ENCODE results near the gene CA11.

Gene CA11

GRCh38 chr19:48630296-48631063 is 15.5 kb downstream of the CA11 start:
- H3K27ac ChIP-seq = peak overlapping the region; percentile 92

DNA sequence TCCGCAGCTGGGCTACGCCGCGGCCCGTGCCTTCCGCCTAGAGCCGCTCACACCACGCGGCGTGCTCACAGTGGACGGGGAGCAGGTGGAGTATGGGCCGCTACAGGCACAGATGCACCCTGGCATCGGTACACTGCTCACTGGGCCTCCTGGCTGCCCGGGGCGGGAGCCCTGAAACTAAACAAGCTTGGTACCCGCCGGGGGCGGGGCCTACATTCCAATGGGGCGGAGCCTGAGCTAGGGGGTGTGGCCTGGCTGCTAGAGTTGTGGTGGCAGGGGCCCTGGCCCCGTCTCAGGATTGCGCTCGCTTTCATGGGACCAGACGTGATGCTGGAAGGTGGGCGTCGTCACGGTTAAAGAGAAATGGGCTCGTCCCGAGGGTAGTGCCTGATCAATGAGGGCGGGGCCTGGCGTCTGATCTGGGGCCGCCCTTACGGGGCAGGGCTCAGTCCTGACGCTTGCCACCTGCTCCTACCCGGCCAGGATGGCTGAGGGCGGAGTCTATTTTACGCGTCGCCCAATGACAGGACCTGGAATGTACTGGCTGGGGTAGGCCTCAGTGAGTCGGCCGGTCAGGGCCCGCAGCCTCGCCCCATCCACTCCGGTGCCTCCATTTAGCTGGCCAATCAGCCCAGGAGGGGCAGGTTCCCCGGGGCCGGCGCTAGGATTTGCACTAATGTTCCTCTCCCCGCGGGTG is 16.2 kb downstream of the CA11 start:
- Histone ChIP-seq H3K9ac (ENCODE audit: insufficient read length) (peak overlapping the region; percentile 66), H3K9me3 (ENCODE audit: low read depth, low read length) (no peaks in the 10 kb centered on the region), H3K36me3 (ENCODE audit: insufficient read depth, low read length) (peaks cover 5% of the 10 kb centered on the region; the same call in 1 of the 2 replicates), H3K4me3 (peak overlapping the region; percentile 73), H3K27ac (peak overlapping the region; percentile 92)
- DNase-seq (ENCODE audit: low read depth, low spot score) = no peak
- TF ChIP-seq EZH2 (IDR thresholded peaks at IDR 0.05) (no peak), FOXP2 (optimal IDR thresholded peaks at IDR 0.05; ENCODE audit: control extremely low read depth, extremely low read length, insufficient read depth) (no peak), POLR2AphosphoS5 (IDR thresholded peaks at IDR 0.05; ENCODE audit: borderline replicate concordance, low read depth, low read length) (peak; percentile 65)

More at GRCh38 chr19:48630296-48631063, 15.5 kb downstream of the CA11 start:
- Histone ChIP-seq H3K36me3 (ENCODE audit: insufficient read depth, low read length) (peaks cover 5% of the 10 kb centered on the region; the same call in 1 of the 2 replicates), H3K4me3 (peak overlapping the region; percentile 73), H3K9ac (ENCODE audit: insufficient read length) (peak overlapping the region; percentile 66), H3K9me3 (ENCODE audit: low read depth, low read length) (no peaks in the 10 kb centered on the region)
- no peak for DNase-seq (ENCODE audit: low read depth, low spot score)
- TF ChIP-seq POLR2AphosphoS5 (IDR thresholded peaks at IDR 0.05; ENCODE audit: borderline replicate concordance, low read depth, low read length) (peak; percentile 22; the same call in 1 of the 2 replicates), FOXP2 (optimal IDR thresholded peaks at IDR 0.05; ENCODE audit: control extremely low read depth, extremely low read length, insufficient read depth) (no peak), EZH2 (IDR thresholded peaks at IDR 0.05) (no peak)

DNA sequence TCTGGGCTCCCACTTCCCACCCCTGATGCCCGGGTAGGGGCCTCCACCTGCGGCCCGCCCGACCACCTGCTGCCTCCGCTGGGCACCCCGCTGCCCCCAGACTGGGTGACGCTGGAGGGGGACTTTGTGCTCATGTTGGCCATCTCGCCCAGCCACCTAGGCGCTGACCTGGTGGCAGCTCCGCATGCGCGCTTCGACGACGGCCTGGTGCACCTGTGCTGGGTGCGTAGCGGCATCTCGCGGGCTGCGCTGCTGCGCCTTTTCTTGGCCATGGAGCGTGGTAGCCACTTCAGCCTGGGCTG is 16.7 kb downstream of the CA11 start:
- DNase-seq (ENCODE audit: low read depth, low spot score) = no peak
- no peak overlapping the region; the same call in 1 of the 2 replicates for H3K4me3 ChIP-seq
- no peaks in the 10 kb centered on the region for H3K9me3 ChIP-seq (ENCODE audit: low read depth, low read length)
- TF ChIP-seq FOXP2 (optimal IDR thresholded peaks at IDR 0.05; ENCODE audit: control extremely low read depth, extremely low read length, insufficient read depth) (no peak), POLR2AphosphoS5 (IDR thresholded peaks at IDR 0.05; ENCODE audit: borderline replicate concordance, low read depth, low read length) (no peak), EZH2 (IDR thresholded peaks at IDR 0.05) (no peak)
- H3K36me3 ChIP-seq (ENCODE audit: insufficient read depth, low read length) = peaks cover 5% of the 10 kb centered on the region; the same call in 1 of the 2 replicates
- H3K9ac ChIP-seq (ENCODE audit: insufficient read length) = no peak overlapping the region
- H3K27ac ChIP-seq = no peak overlapping the region

DNA sequence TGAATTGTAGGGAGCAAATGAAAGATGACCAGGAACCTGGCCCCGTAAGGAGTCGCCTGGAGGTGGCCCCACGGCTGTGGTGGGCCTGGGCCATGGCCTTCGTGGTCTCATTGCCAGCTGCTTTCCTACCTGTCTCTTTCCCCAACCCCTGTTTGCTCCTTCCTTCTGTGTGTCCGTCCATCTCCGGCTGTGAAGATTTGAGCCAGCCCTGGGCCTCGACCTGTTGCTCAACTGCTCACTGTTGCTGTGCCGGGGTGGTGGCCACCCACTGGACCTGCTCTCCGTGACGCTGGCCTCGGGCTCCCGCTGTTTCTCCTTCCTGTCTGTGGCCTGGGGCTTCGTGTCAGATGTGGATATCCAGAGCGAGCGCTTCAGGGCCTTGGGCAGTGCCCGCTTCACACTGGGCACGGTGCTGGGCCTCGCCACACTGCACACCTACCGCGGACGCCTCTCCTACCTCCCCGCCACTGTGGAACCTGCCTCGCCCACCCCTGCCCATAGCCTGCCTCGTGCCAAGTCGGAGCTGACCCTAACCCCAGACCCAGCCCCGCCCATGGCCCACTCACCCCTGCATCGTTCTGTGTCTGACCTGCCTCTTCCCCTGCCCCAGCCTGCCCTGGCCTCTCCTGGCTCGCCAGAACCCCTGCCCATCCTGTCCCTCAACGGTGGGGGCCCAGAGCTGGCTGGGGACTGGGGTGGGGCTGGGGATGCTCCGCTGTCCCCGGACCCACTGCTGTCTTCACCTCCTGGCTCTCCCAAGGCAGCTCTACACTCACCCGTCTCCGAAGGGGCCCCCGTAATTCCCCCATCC is 17.3 kb downstream of the CA11 start:
- peaks cover 5% of the 10 kb centered on the region; the same call in 1 of the 2 replicates for H3K36me3 ChIP-seq (ENCODE audit: insufficient read depth, low read length)

DNA sequence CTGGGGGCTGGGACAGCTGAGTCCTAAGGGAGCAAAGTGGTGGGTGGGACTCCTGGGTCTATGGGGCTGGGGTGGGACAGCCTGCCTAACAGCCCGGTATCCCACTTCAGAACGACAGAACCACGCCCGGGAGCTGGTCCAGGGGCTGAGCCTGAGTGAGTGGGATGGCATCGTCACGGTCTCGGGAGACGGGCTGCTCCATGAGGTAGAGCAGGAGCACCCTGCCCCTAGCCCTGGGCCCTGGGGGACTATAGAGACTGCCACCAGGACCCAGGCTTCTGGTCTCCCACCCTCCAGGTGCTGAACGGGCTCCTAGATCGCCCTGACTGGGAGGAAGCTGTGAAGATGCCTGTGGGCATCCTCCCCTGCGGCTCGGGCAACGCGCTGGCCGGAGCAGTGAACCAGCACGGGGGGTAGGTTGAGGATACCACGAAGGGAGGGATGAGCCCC is 18.1 kb downstream of the CA11 start:
- Histone ChIP-seq H3K36me3 (ENCODE audit: insufficient read depth, low read length) (peaks cover 5% of the 10 kb centered on the region; the same call in 1 of the 2 replicates), H3K9me3 (ENCODE audit: low read depth, low read length) (no peaks in the 10 kb centered on the region), H3K4me3 (no peak overlapping the region), H3K9ac (ENCODE audit: insufficient read length) (no peak overlapping the region), H3K27ac (no peak overlapping the region)
- DNase-seq (ENCODE audit: low read depth, low spot score) = no peak
- no peak for TF ChIP-seq FOXP2 (optimal IDR thresholded peaks at IDR 0.05; ENCODE audit: control extremely low read depth, extremely low read length, insufficient read depth)
- TF ChIP-seq EZH2 (IDR thresholded peaks at IDR 0.05) = no peak
- no peak for TF ChIP-seq POLR2AphosphoS5 (IDR thresholded peaks at IDR 0.05; ENCODE audit: borderline replicate concordance, low read depth, low read length)

More for the DNA sequence above, 17.3 kb downstream of the CA11 start:
- no peak overlapping the region for H3K9ac ChIP-seq (ENCODE audit: insufficient read length)
- no peak for TF ChIP-seq FOXP2 (optimal IDR thresholded peaks at IDR 0.05; ENCODE audit: control extremely low read depth, extremely low read length, insufficient read depth)
- TF ChIP-seq EZH2 (IDR thresholded peaks at IDR 0.05) = no peak
- TF ChIP-seq POLR2AphosphoS5 (IDR thresholded peaks at IDR 0.05; ENCODE audit: borderline replicate concordance, low read depth, low read length) = no peak
- H3K27ac ChIP-seq = no peak overlapping the region
- no peaks in the 10 kb centered on the region for H3K9me3 ChIP-seq (ENCODE audit: low read depth, low read length)
- DNase-seq (ENCODE audit: low read depth, low spot score) = no peak
- no peak overlapping the region for H3K4me3 ChIP-seq

- H3K36me3 ChIP-seq (ENCODE audit: insufficient read depth, low read length) = peaks cover 5% of the 10 kb centered on the region; the same call in 1 of the 2 replicates
- no peak overlapping the region for H3K9ac ChIP-seq (ENCODE audit: insufficient read length)
- H3K27ac ChIP-seq = peak overlapping the region; percentile 19; the same call in 1 of the 2 replicates
- no peak overlapping the region for H3K4me3 ChIP-seq
- no peak for TF ChIP-seq FOXP2 (optimal IDR thresholded peaks at IDR 0.05; ENCODE audit: control extremely low read depth, extremely low read length, insufficient read depth)
- DNase-seq (ENCODE audit: low read depth, low spot score) = no peak
- no peaks in the 10 kb centered on the region for H3K9me3 ChIP-seq (ENCODE audit: low read depth, low read length)
Observed at GRCh38 chr19:48627201-48627864, 18.7 kb downstream of the CA11 start.

GRCh38 chr19:48625891-48626327 is 20.1 kb downstream of the CA11 start:
- Histone ChIP-seq H3K27ac (no peak overlapping the region), H3K36me3 (ENCODE audit: insufficient read depth, low read length) (no peaks in the 10 kb centered on the region; the same call in 1 of the 2 replicates), H3K9me3 (ENCODE audit: low read depth, low read length) (no peaks in the 10 kb centered on the region), H3K4me3 (no peak overlapping the region), H3K9ac (ENCODE audit: insufficient read length) (no peak overlapping the region)
- DNase-seq (ENCODE audit: low read depth, low spot score) = no peak
- TF ChIP-seq POLR2AphosphoS5 (IDR thresholded peaks at IDR 0.05; ENCODE audit: borderline replicate concordance, low read depth, low read length) = no peak
- no peak for TF ChIP-seq EZH2 (IDR thresholded peaks at IDR 0.05)

Data from SK-N-MC (cell line).